Measurements from ENCODE around the gene ARHGAP33. TPM values are rescaled to one million over a fixed set of nuclear protein-coding genes. Genes with fewer than 3 reads are reported as not detected.
A peak's percentile ranks its signal among the peaks of the same experiment; 100 is the strongest.

The ARHGAP33 gene
- total and polyA plus RNA-seq, 2 experiments from 2014 or later = 11.6 to 22.1 TPM

DNA sequence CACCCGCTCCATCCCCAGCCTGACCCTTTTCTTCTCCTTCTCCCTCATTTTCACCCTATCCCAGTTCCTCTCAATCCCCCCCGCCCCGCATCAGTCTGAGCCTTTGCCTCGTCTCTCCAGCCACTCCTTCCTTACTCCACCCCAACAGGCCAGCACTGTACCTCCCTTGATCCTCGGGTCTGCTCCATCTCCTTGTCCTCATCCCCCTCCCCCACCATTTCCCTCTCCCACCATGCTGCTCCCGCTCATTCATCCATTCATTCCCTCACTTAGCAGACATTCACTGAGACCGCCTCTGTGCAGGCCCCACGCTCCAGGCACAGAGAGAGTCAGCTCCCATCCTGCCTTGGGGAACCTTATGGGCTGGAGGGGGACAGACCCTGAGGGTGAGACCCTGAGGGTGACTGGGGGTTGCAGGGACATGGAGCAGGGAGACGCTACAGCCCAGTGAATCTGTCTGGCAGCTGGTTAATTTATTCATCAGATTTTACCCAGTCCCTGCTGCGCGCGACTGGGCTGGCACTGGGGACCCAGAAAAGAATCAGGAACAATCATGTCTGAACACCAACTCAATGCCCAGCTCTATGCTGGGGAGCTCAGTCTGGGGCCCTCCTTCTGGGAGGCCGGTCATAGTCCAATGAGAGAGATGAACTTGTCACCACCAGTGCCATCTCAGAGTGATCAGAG is 881 bp downstream of the ARHGAP33 start:
- H3K4me3 ChIP-seq = peak overlapping the region; percentile 65
- H3K4me1 ChIP-seq (ENCODE audit: insufficient read depth) = peaks cover 23% of the 10 kb centered on the region
- H3K9me2 ChIP-seq (ENCODE audit: insufficient read depth) = no peaks in the 10 kb centered on the region
- ATAC-seq (peak; percentile 3; the same call in 1 of the 3 replicates), DNase-seq (ENCODE audit: low spot score) (peak; percentile 62)
- no peak overlapping the region for H3K27ac ChIP-seq (ENCODE audit: low read depth)
- TF ChIP-seq, protein P1, sequence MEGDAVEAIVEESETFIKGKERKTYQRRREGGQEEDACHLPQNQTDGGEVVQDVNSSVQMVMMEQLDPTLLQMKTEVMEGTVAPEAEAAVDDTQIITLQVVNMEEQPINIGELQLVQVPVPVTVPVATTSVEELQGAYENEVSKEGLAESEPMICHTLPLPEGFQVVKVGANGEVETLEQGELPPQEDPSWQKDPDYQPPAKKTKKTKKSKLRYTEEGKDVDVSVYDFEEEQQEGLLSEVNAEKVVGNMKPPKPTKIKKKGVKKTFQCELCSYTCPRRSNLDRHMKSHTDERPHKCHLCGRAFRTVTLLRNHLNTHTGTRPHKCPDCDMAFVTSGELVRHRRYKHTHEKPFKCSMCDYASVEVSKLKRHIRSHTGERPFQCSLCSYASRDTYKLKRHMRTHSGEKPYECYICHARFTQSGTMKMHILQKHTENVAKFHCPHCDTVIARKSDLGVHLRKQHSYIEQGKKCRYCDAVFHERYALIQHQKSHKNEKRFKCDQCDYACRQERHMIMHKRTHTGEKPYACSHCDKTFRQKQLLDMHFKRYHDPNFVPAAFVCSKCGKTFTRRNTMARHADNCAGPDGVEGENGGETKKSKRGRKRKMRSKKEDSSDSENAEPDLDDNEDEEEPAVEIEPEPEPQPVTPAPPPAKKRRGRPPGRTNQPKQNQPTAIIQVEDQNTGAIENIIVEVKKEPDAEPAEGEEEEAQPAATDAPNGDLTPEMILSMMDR (conservative IDR thresholded peaks at IDR 0.05; ENCODE audit: low read depth in 2 of 2) = no peak
- TF ChIP-seq ZNF331 (CRISPR knock-in tag; IDR thresholded peaks at IDR 0.05; ENCODE audit: low read depth) (no peak), EZH2phosphoT487 (IDR thresholded peaks at IDR 0.05; ENCODE audit: unreplicated experiment) (no peak), ETS1 (IDR thresholded peaks at IDR 0.05) (no peak), JUNB (IDR thresholded peaks at IDR 0.05; ENCODE audit: unreplicated experiment) (no peak)
- peaks cover 7% of the 10 kb centered on the region; the same call in 1 of the 2 replicates for H3F3A ChIP-seq (replicated peaks; ENCODE audit: low read depth)
- Mint-ChIP-seq H3K4me1 (peaks cover 34% of the 10 kb centered on the region), H3K9me3 (no peaks in the 10 kb centered on the region; the same call in 2 of the 3 replicates), H3K36me3 (ENCODE audit: low read depth) (no peaks in the 10 kb centered on the region), H3K27me3 (ENCODE audit: insufficient read depth, low read depth, poor library complexity) (peaks cover 23% of the 10 kb centered on the region), H3K4me3 (peak overlapping the region; percentile 76), H3K27ac (no peak overlapping the region; the same call in 1 of the 2 replicates)
- no peaks in the 10 kb centered on the region for H3K79me2 ChIP-seq (replicated peaks; ENCODE audit: insufficient read depth)
- peak overlapping the region; percentile 89 for H3K4me2 ChIP-seq
- H4K20me1 ChIP-seq (replicated peaks; ENCODE audit: insufficient read depth) = no peaks in the 10 kb centered on the region
- no peaks in the 10 kb centered on the region for H3K36me3 ChIP-seq (ENCODE audit: insufficient read depth)
- H2AFZ ChIP-seq = no peak overlapping the region; the same call in 1 of the 2 replicates
- H3K27me3 ChIP-seq (ENCODE audit: insufficient read depth) = peaks cover 16% of the 10 kb centered on the region

GRCh38 chr19:35777086-35777841 is 1.9 kb downstream of the ARHGAP33 start:
- H3K27ac ChIP-seq (ENCODE audit: low read depth) = no peak overlapping the region
- H3K4me3 ChIP-seq = peak overlapping the region; percentile 65
- DNase-seq (ENCODE audit: low spot score) (peak; percentile 83), ATAC-seq (peak; percentile 36)
- H2AFZ ChIP-seq = no peak overlapping the region
- Mint-ChIP-seq H3K4me3 (peak overlapping the region; percentile 76), H3K9me3 (no peaks in the 10 kb centered on the region; the same call in 2 of the 3 replicates), H3K27ac (no peak overlapping the region), H3K27me3 (ENCODE audit: insufficient read depth, low read depth, poor library complexity) (peaks cover 27% of the 10 kb centered on the region), H3K36me3 (ENCODE audit: low read depth) (no peaks in the 10 kb centered on the region), H3K4me1 (peaks cover 39% of the 10 kb centered on the region)
- no peaks in the 10 kb centered on the region for H4K20me1 ChIP-seq (replicated peaks; ENCODE audit: insufficient read depth)
- H3K9me2 ChIP-seq (ENCODE audit: insufficient read depth) = no peaks in the 10 kb centered on the region
- peaks cover 16% of the 10 kb centered on the region for H3K27me3 ChIP-seq (ENCODE audit: insufficient read depth)
- peak overlapping the region; percentile 89 for H3K4me2 ChIP-seq
- peaks cover 9% of the 10 kb centered on the region; the same call in 1 of the 2 replicates for H3F3A ChIP-seq (replicated peaks; ENCODE audit: low read depth)
- H3K36me3 ChIP-seq (ENCODE audit: insufficient read depth) = no peaks in the 10 kb centered on the region
- H3K79me2 ChIP-seq (replicated peaks; ENCODE audit: insufficient read depth) = no peaks in the 10 kb centered on the region
- H3K4me1 ChIP-seq (ENCODE audit: insufficient read depth) = peaks cover 29% of the 10 kb centered on the region
- TF ChIP-seq ZNF331 (CRISPR knock-in tag; IDR thresholded peaks at IDR 0.05; ENCODE audit: low read depth) = no peak
- TF ChIP-seq, protein P1 (conservative IDR thresholded peaks at IDR 0.05; ENCODE audit: low read depth in 2 of 2) = no peak
- TF ChIP-seq CREB1 (CRISPR knock-in tag; IDR thresholded peaks at IDR 0.05; ENCODE audit: low read depth) = no peak
- no peak for TF ChIP-seq STAT1 (IDR thresholded peaks at IDR 0.05; ENCODE audit: unreplicated experiment)
- no peak for TF ChIP-seq ZNF114 (CRISPR knock-in tag; IDR thresholded peaks at IDR 0.05)

Data from GM23338 (cell line).